Neural cell (in vitro differentiated cells): ENCODE results near the gene PREB. TPM values are rescaled to one million over a fixed set of nuclear protein-coding genes. Genes with fewer than 3 reads are reported as not detected.

ENCODE experiments used
- H2AFZ ChIP-seq: fragments of 200-600, 300-800 bp; sonication (generic), shearing (Covaris generic); 2 replicates; pipeline ENCODE4 v1.6.0; 2014; ENCODE audit warnings: low read depth, mild to moderate bottlenecking, antibody characterized with exemption, low read length, moderate library complexity
- H3F3A ChIP-seq: fragments of 200-600 bp; shearing (Covaris generic); 2 replicates; pipeline ENCODE4 v1.6.1; 2016; ENCODE audit warnings: mild to moderate bottlenecking, moderate library complexity, mixed read lengths, antibody characterized with exemption, low read length; ENCODE audit not compliant: insufficient read depth, poor library complexity, severe bottlenecking
- H3K27ac ChIP-seq: fragments of 200-600, 300-800 bp; sonication (generic), shearing (Covaris generic); 2 replicates; pipeline ENCODE4 v1.5.1; 2014; ENCODE audit warnings: mild to moderate bottlenecking, low read length, moderate library complexity
- H3K27me3 ChIP-seq: fragments of 300-800, 200-600 bp; sonication (generic), shearing (Covaris generic); 2 replicates; pipeline ENCODE4 v1.6.0; 2014; ENCODE audit warnings: mild to moderate bottlenecking, low read depth, low read length, moderate library complexity; ENCODE audit not compliant: insufficient read depth
- H3K36me3 ChIP-seq: fragments of 300-800, 200-600 bp; sonication (generic), shearing (Covaris generic); 2 replicates; pipeline ENCODE4 v1.5.1; 2014; ENCODE audit warnings: mild to moderate bottlenecking, antibody characterized with exemption, low read length, moderate library complexity; ENCODE audit not compliant: insufficient read depth
- H3K4me2 ChIP-seq: fragments of 300-800, 200-600 bp; sonication (generic), shearing (Covaris generic); 2 replicates; pipeline ENCODE4 v1.6.0; 2014; ENCODE audit warnings: mild to moderate bottlenecking, low read length
- H3K4me3 ChIP-seq: fragments of 300-800, 200-600 bp; sonication (generic), shearing (Covaris generic); 2 replicates; pipeline ENCODE4 v1.5.1; 2014; ENCODE audit warnings: mild to moderate bottlenecking, low read length, moderate library complexity
- H3K79me2 ChIP-seq: fragments of 200-600 bp; shearing (Covaris generic); replicated peaks from 2 replicates; pipeline ENCODE4 v1.6.0; 2014; ENCODE audit warnings: mild to moderate bottlenecking, low read length, moderate library complexity; ENCODE audit not compliant: insufficient read depth
- H3K9ac ChIP-seq: fragments of 300-800, 200-600 bp; sonication (generic), shearing (Covaris generic); 2 replicates; pipeline ENCODE4 v1.6.1; 2016; ENCODE audit warnings: mild to moderate bottlenecking, low read length, mixed read lengths
- H3K9me2 ChIP-seq: fragments of 200-600 bp; shearing (Covaris generic); 2 replicates; pipeline ENCODE4 v1.6.1; 2016; ENCODE audit warnings: mild to moderate bottlenecking, low read length, mixed read lengths; ENCODE audit not compliant: insufficient read depth
- H3K9me3 ChIP-seq: fragments of 200-600, 300-800 bp; sonication (generic), shearing (Covaris generic); 2 replicates; pipeline ENCODE4 v1.6.1; 2016; ENCODE audit warnings: mild to moderate bottlenecking, mixed run types, low read length, moderate library complexity, mixed read lengths
- H4K20me1 ChIP-seq: fragments of 200-600 bp; shearing (Covaris generic); 2 replicates; pipeline ENCODE4 v1.6.1; 2016; ENCODE audit warnings: mild to moderate bottlenecking, mixed run types; ENCODE audit not compliant: insufficient read depth
- EP300 ChIP-seq: fragments of 450-650 bp; conservative IDR thresholded peaks from 2 replicates; pipeline ENCODE4 v1.6.1; 2014; ENCODE audit warnings: antibody characterized with exemption, mild to moderate bottlenecking, moderate library complexity; ENCODE audit not compliant: poor library complexity, severe bottlenecking
- EZH2 ChIP-seq: fragments of 200-600, 300-800 bp; shearing (Covaris generic), sonication (generic); IDR thresholded peaks from 2 replicates; pipeline ENCODE4 v1.6.1; 2014; ENCODE audit warnings: antibody characterized with exemption, low read length, borderline replicate concordance, mild to moderate bottlenecking; ENCODE audit not compliant: insufficient read depth, poor library complexity, severe bottlenecking
- MXI1 ChIP-seq: fragments of 450-650 bp; conservative IDR thresholded peaks from 2 replicates; pipeline ENCODE4 v1.6.1; 2014; ENCODE audit warnings: antibody characterized with exemption, mild to moderate bottlenecking; ENCODE audit not compliant: poor library complexity, severe bottlenecking
- POLR2AphosphoS5 ChIP-seq: IDR thresholded peaks from 2 replicates; pipeline ENCODE4 v1.6.1; 2012
- RAD21 ChIP-seq: fragments of 450-650 bp; conservative IDR thresholded peaks from 2 replicates; pipeline ENCODE4 v1.6.1; 2014; ENCODE audit warnings: antibody characterized with exemption, mild to moderate bottlenecking, moderate library complexity
- SMC3 ChIP-seq: fragments of 450-650 bp; conservative IDR thresholded peaks from 2 replicates; pipeline ENCODE4 v1.6.1; 2014; ENCODE audit warnings: antibody characterized with exemption, mild to moderate bottlenecking, moderate library complexity; ENCODE audit not compliant: poor library complexity
- TAF1 ChIP-seq: IDR thresholded peaks from 2 replicates; pipeline ENCODE4 v1.6.1; 2012; ENCODE audit warnings: low read depth
- polyA plus RNA-seq: library from polyadenylated mRNA; depleted of rRNA; stranded (reverse); fragments of >200 nt; gene quantifications from 2 replicates; pipeline ENCODE4 v1.2.3, GENCODE V29; 2014
- TF ChIP-seq, protein P1 (sequence below): IDR thresholded peaks from 2 replicates; pipeline ENCODE4 v1.6.1; 2012; ENCODE audit warnings: borderline replicate concordance
- TF ChIP-seq, protein P2 (sequence below): fragments of 450-650 bp; IDR thresholded peaks from 2 replicates; pipeline ENCODE4 v1.5.1; 2014; ENCODE audit warnings: antibody characterized with exemption, mild to moderate bottlenecking, moderate library complexity; ENCODE audit not compliant: poor library complexity, severe bottlenecking

Gene PREB
- polyA plus RNA-seq, 1 donor from 2014 or later: 121 TPM

- TF ChIP-seq EZH2: no peak
- TF ChIP-seq POLR2AphosphoS5: no peak
- no peak for TF ChIP-seq SMC3
- no peak for TF ChIP-seq MXI1
- no peak for TF ChIP-seq EP300
- TF ChIP-seq, protein P1, sequence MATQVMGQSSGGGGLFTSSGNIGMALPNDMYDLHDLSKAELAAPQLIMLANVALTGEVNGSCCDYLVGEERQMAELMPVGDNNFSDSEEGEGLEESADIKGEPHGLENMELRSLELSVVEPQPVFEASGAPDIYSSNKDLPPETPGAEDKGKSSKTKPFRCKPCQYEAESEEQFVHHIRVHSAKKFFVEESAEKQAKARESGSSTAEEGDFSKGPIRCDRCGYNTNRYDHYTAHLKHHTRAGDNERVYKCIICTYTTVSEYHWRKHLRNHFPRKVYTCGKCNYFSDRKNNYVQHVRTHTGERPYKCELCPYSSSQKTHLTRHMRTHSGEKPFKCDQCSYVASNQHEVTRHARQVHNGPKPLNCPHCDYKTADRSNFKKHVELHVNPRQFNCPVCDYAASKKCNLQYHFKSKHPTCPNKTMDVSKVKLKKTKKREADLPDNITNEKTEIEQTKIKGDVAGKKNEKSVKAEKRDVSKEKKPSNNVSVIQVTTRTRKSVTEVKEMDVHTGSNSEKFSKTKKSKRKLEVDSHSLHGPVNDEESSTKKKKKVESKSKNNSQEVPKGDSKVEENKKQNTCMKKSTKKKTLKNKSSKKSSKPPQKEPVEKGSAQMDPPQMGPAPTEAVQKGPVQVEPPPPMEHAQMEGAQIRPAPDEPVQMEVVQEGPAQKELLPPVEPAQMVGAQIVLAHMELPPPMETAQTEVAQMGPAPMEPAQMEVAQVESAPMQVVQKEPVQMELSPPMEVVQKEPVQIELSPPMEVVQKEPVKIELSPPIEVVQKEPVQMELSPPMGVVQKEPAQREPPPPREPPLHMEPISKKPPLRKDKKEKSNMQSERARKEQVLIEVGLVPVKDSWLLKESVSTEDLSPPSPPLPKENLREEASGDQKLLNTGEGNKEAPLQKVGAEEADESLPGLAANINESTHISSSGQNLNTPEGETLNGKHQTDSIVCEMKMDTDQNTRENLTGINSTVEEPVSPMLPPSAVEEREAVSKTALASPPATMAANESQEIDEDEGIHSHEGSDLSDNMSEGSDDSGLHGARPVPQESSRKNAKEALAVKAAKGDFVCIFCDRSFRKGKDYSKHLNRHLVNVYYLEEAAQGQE: no peak
- TF ChIP-seq RAD21: no peak
- TF ChIP-seq, protein P2, sequence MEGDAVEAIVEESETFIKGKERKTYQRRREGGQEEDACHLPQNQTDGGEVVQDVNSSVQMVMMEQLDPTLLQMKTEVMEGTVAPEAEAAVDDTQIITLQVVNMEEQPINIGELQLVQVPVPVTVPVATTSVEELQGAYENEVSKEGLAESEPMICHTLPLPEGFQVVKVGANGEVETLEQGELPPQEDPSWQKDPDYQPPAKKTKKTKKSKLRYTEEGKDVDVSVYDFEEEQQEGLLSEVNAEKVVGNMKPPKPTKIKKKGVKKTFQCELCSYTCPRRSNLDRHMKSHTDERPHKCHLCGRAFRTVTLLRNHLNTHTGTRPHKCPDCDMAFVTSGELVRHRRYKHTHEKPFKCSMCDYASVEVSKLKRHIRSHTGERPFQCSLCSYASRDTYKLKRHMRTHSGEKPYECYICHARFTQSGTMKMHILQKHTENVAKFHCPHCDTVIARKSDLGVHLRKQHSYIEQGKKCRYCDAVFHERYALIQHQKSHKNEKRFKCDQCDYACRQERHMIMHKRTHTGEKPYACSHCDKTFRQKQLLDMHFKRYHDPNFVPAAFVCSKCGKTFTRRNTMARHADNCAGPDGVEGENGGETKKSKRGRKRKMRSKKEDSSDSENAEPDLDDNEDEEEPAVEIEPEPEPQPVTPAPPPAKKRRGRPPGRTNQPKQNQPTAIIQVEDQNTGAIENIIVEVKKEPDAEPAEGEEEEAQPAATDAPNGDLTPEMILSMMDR: no peak
- no peak for TF ChIP-seq TAF1
- Histone ChIP-seq H3K9me2 (no peaks in the 10 kb centered on the region), H3K27me3 (no peaks in the 10 kb centered on the region), H3K79me2 (no peaks in the 10 kb centered on the region), H3K27ac (no peak overlapping the region), H3K9ac (no peak overlapping the region), H3K9me3 (no peaks in the 10 kb centered on the region), H3K4me3 (no peak overlapping the region), H3K36me3 (no peaks in the 10 kb centered on the region), H4K20me1 (no peaks in the 10 kb centered on the region), H3F3A (no peaks in the 10 kb centered on the region), H2AFZ (no peak overlapping the region), H3K4me2 (no peak overlapping the region)
Observed at GRCh38 chr2:27147935-27148334, 13.5 kb upstream of the PREB start.

DNA sequence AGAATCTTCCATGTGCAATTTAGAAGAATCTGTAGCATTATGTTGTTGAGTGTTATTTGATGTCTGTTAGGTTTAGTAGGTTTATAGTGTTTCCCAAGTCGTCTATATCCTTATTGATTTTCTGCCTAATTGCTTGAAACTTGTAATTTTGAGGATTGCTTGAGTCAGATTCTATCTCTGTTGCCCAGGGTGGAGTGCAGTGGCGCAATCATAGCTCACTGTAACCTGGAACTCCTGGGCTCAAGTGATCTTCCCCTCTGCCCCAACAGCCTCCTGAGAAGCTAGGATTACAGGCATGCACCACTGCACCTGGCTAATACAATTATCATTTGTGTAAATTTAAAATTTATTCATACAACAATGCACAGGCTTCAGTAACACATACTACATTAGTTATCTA is 11.2 kb upstream of the PREB start:
- no peak overlapping the region for H3K4me2 ChIP-seq
- H3K9me2 ChIP-seq: no peaks in the 10 kb centered on the region
- no peak overlapping the region for H2AFZ ChIP-seq
- no peaks in the 10 kb centered on the region for H3K79me2 ChIP-seq
- H3K4me3 ChIP-seq: no peak overlapping the region
- H3K27ac ChIP-seq: no peak overlapping the region
- H4K20me1 ChIP-seq: no peaks in the 10 kb centered on the region
- no peaks in the 10 kb centered on the region for H3K36me3 ChIP-seq
- H3K9ac ChIP-seq: no peak overlapping the region
- no peaks in the 10 kb centered on the region for H3K9me3 ChIP-seq
- TF ChIP-seq MXI1 (no peak), TAF1 (no peak), POLR2AphosphoS5 (no peak), EZH2 (no peak), SMC3 (no peak), EP300 (no peak), RAD21 (no peak)
- TF ChIP-seq, protein P1: no peak
- TF ChIP-seq, protein P2: no peak
- H3F3A ChIP-seq: no peaks in the 10 kb centered on the region
- no peaks in the 10 kb centered on the region for H3K27me3 ChIP-seq
